Measurements from ENCODE around the gene TRPM7.
"Not testable (repeated sequence)": the region's sequence is repeated elsewhere in the genome, so short reads cannot be mapped to it uniquely, and the experiment has no call there.

- not testable (repeated sequence) for TF ChIP-seq CTCF (IDR thresholded peaks at IDR 0.05; ENCODE audit: low read depth, low read length); POLR2A (IDR thresholded peaks at IDR 0.05; ENCODE audit: extremely low read depth, insufficient read length)
Measured at GRCh38 chr15:50616960-50617359, 69.6 kb downstream of the TRPM7 start.
